GM12865 (cell line): Measurements from ENCODE around the gene MS4A10.
A peak's percentile ranks its signal among the peaks of the same experiment; 100 is the strongest.

Source experiments
- DNase-seq: peaks from one replicate; pipeline ENCODE4 v3.0.0; 2010; ENCODE audit warnings: low read depth
- H3K4me3 ChIP-seq: 2 replicates; pipeline ENCODE4 v1.5.1; 2011; ENCODE audit warnings: mild to moderate bottlenecking, low read depth, low read length, control low read depth
- CTCF ChIP-seq: IDR thresholded peaks from 2 replicates; pipeline ENCODE4 v1.5.1; 2011; ENCODE audit warnings: low read length, control low read depth, low read depth, inconsistent platforms; ENCODE audit not compliant: insufficient read depth; ENCODE audit errors: missing control alignments

Gene MS4A10

GRCh38 chr11:60774726-60775125 is 10.4 kb upstream of the MS4A10 start:
- H3K4me3 ChIP-seq, result no peak overlapping the region
- TF ChIP-seq CTCF, result no peak
- DNase-seq, result no peak

GRCh38 chr11:60775420-60775961 is 9.6 kb upstream of the MS4A10 start:
- peak; percentile 95 for DNase-seq

GRCh38 chr11:60776167-60776566 is 9.0 kb upstream of the MS4A10 start:
- TF ChIP-seq CTCF, result no peak
- no peak for DNase-seq
- no peak overlapping the region for H3K4me3 ChIP-seq

More at GRCh38 chr11:60775420-60775961, 9.6 kb upstream of the MS4A10 start:
- H3K4me3 ChIP-seq, result no peak overlapping the region
- peak; percentile 90 for TF ChIP-seq CTCF

- TF ChIP-seq CTCF, result no peak
- no peak overlapping the region for H3K4me3 ChIP-seq
- no peak for DNase-seq
Measured at GRCh38 chr11:60777106-60777505, 8.0 kb upstream of the MS4A10 start.

- no peak for TF ChIP-seq CTCF
- no peak overlapping the region for H3K4me3 ChIP-seq
- DNase-seq, result no peak
Measured at GRCh38 chr11:60777572-60777971, 7.6 kb upstream of the MS4A10 start.

- no peak overlapping the region for H3K4me3 ChIP-seq
- TF ChIP-seq CTCF, result no peak
- DNase-seq, result no peak
Measured at GRCh38 chr11:60780065-60780464, 5.1 kb upstream of the MS4A10 start.

- no peak for DNase-seq
- TF ChIP-seq CTCF, result no peak
Measured at GRCh38 chr11:60780774-60781173, 4.4 kb upstream of the MS4A10 start.

More at GRCh38 chr11:60780774-60781173, 4.4 kb upstream of the MS4A10 start:
- no peak overlapping the region for H3K4me3 ChIP-seq
